ENCODE data around the gene MCCC2. TPM values are rescaled to one million over a fixed set of nuclear protein-coding genes. Genes with fewer than 3 reads are reported as not detected.
"Not testable (repeated sequence)": the region's sequence is repeated elsewhere in the genome, so short reads cannot be mapped to it uniquely, and the experiment has no call there.

The MCCC2 gene
- total RNA-seq, 2 experiments from 2014 or later, result 60.0 to 60.4 TPM

- ChIA-PET CTCF (no interaction called here), POLR2A (no interaction called here)
- DNase-seq, result no peak
- Mint-ChIP-seq H3K9me3 (no peaks in the 10 kb centered on the region), H3K4me3 (no peak overlapping the region), H3K27me3 (no peaks in the 10 kb centered on the region), H3K36me3 (ENCODE audit: low read depth) (peaks cover under 1% of the 10 kb centered on the region), H3K27ac (no peak overlapping the region), H3K4me1 (ENCODE audit: low read depth) (no peaks in the 10 kb centered on the region)
- intact Hi-C loops (cut with micrococcal nuclease), result no loop called here
- no peak for TF ChIP-seq CTCF (IDR thresholded peaks at IDR 0.05)
- no peak for ATAC-seq
These were observed 76.2 kb downstream of the MCCC2 start for GRCh38 chr5:71663191-71663969.

- CTCF ChIA-PET; intact Hi-C loops (cut with micrococcal nuclease); H3K36me3 Mint-ChIP-seq (ENCODE audit: low read depth); H3K9me3 Mint-ChIP-seq; DNase-seq; ATAC-seq; H3K27ac Mint-ChIP-seq; H3K4me1 Mint-ChIP-seq (ENCODE audit: low read depth); POLR2A ChIA-PET; H3K27me3 Mint-ChIP-seq; H3K4me3 Mint-ChIP-seq: not testable (repeated sequence)
These were observed 77.5 kb downstream of the MCCC2 start for GRCh38 chr5:71664615-71665014.

- H3K9me3 Mint-ChIP-seq, result no peaks in the 10 kb centered on the region
- no peak overlapping the region for H3K27ac Mint-ChIP-seq
- H3K4me1 Mint-ChIP-seq (ENCODE audit: low read depth), result no peaks in the 10 kb centered on the region
- ATAC-seq (no peak), DNase-seq (no peak)
- intact Hi-C loops (cut with micrococcal nuclease), result no loop called here
- CTCF ChIA-PET, result no interaction called here
- no peaks in the 10 kb centered on the region for H3K36me3 Mint-ChIP-seq (ENCODE audit: low read depth)
- no peak overlapping the region for H3K4me3 Mint-ChIP-seq
- POLR2A ChIA-PET, result no interaction called here
- H3K27me3 Mint-ChIP-seq, result peaks cover 2% of the 10 kb centered on the region
- no peak for TF ChIP-seq CTCF (IDR thresholded peaks at IDR 0.05)
These were observed 79.2 kb downstream of the MCCC2 start for GRCh38 chr5:71666321-71666720.

GRCh38 chr5:71677977-71678376 lies 90.8 kb downstream of the MCCC2 start:
- Mint-ChIP-seq H3K27ac (no peak overlapping the region), H3K36me3 (ENCODE audit: low read depth) (no peaks in the 10 kb centered on the region), H3K27me3 (peaks cover 34% of the 10 kb centered on the region), H3K4me3 (no peak overlapping the region), H3K4me1 (ENCODE audit: low read depth) (no peaks in the 10 kb centered on the region), H3K9me3 (no peaks in the 10 kb centered on the region)
- ATAC-seq (no peak), DNase-seq (no peak)
- ChIA-PET CTCF (no interaction called here), POLR2A (no interaction called here)
- intact Hi-C loops (cut with micrococcal nuclease), result no loop called here
- TF ChIP-seq CTCF (IDR thresholded peaks at IDR 0.05), result no peak

GRCh38 chr5:71679714-71680113 lies 92.6 kb downstream of the MCCC2 start:
- no peak for TF ChIP-seq CTCF (IDR thresholded peaks at IDR 0.05)
- no peaks in the 10 kb centered on the region for H3K9me3 Mint-ChIP-seq
- no peak overlapping the region for H3K27ac Mint-ChIP-seq
- ATAC-seq (no peak), DNase-seq (no peak)
- no peak overlapping the region for H3K4me3 Mint-ChIP-seq
- CTCF ChIA-PET, result interaction anchor here (1.4 kb wide), 1 partner anchor 9 kb away, joined by 4 read pairs; no protein-coding TSS in a partner anchor
- no peaks in the 10 kb centered on the region for H3K36me3 Mint-ChIP-seq (ENCODE audit: low read depth)
- intact Hi-C loops (cut with micrococcal nuclease), result no loop called here
- H3K27me3 Mint-ChIP-seq, result peaks cover 38% of the 10 kb centered on the region
- POLR2A ChIA-PET, result no interaction called here
- H3K4me1 Mint-ChIP-seq (ENCODE audit: low read depth), result no peaks in the 10 kb centered on the region

All from activated CD8-positive, alpha-beta T cell treated with anti-CD3 and anti-CD28 coated beads for 36 hours (primary cell).